ENCODE measurements around the gene DCTPP1.
A peak's percentile ranks its signal among the peaks of the same experiment; 100 is the strongest.

Gene DCTPP1

DNA sequence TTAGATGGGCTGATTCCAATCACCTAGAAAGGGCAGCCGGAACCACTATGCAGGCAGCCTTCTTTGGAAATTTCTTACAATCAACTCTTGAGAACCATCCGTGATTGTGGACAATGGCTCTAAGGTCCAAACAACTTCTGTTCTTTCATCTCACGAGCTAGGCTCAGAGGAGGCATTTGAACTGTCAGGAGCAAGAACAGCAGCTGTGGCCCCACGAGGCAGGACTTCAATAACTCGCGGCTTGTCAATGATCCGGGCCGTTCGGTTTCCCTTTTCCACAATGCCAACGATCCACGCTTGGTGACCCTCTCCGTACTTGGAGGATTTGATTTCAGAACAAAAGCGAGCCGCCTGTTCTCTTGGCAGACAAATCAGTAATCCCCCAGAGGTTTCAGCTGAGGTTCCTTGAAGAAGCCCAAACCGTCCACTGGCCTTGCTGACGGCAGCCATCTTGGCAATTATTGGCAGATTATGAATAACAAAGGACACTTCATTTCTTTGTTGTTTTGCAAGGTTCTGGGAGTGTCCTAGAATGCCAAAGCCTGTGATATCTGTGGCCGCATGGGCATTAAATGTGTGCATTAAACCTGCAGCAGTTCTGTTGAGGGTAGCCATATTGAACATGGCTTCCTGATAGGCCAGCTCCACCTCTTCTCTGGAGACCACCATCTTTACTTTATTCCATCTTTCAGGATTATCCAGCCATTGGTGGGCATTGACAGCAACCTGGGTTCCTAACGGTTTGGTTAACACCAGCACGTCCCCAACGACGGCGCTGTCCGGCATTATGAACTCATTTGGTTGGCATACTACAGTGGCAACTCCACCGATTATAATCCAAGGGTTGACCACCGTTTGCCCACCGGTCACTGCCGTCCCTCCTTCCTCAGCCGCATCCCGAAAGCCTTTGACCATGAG is 14.7 kb upstream of the DCTPP1 start:
- TF ChIP-seq, protein P1, sequence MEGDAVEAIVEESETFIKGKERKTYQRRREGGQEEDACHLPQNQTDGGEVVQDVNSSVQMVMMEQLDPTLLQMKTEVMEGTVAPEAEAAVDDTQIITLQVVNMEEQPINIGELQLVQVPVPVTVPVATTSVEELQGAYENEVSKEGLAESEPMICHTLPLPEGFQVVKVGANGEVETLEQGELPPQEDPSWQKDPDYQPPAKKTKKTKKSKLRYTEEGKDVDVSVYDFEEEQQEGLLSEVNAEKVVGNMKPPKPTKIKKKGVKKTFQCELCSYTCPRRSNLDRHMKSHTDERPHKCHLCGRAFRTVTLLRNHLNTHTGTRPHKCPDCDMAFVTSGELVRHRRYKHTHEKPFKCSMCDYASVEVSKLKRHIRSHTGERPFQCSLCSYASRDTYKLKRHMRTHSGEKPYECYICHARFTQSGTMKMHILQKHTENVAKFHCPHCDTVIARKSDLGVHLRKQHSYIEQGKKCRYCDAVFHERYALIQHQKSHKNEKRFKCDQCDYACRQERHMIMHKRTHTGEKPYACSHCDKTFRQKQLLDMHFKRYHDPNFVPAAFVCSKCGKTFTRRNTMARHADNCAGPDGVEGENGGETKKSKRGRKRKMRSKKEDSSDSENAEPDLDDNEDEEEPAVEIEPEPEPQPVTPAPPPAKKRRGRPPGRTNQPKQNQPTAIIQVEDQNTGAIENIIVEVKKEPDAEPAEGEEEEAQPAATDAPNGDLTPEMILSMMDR (IDR thresholded peaks at IDR 0.05; ENCODE audit: insufficient read depth, low read length, poor library complexity, severe bottlenecking): no peak
- Histone ChIP-seq H3K36me3 (ENCODE audit: control insufficient read depth, insufficient read depth, low read length) (peaks cover 1% of the 10 kb centered on the region), H3K4me3 (replicated peaks; ENCODE audit: low read depth, low read length) (peak overlapping the region; percentile 92), H3K27me3 (replicated peaks; ENCODE audit: control insufficient read depth, insufficient read depth, low read length) (no peaks in the 10 kb centered on the region)
- DNase-seq (ENCODE audit: extremely low read depth, insufficient read length): no peak

DNA sequence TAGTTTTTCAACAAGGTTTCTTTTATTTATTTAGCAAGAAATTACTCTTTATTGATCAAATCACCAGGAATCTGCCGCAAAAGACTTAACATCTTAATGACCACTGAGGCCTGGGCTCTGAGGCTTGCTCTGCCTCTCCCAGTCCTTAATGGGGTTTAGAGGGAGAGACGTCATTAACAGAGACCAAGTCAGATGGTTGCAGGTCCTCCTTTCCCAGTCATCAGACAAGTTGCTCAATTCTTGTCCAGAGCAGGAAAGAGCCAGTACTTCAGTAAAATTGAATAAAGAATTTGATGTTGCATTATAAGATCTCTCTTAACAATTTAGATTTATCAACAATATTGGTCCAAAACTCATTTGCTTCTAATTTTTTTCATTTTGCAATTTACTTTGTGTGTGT is 13.8 kb upstream of the DCTPP1 start:
- H3K27me3 ChIP-seq (replicated peaks; ENCODE audit: control insufficient read depth, insufficient read depth, low read length): no peaks in the 10 kb centered on the region
- DNase-seq (ENCODE audit: extremely low read depth, insufficient read length): no peak
- no peak overlapping the region for H3K4me3 ChIP-seq (replicated peaks; ENCODE audit: low read depth, low read length)
- peaks cover 1% of the 10 kb centered on the region for H3K36me3 ChIP-seq (ENCODE audit: control insufficient read depth, insufficient read depth, low read length)
- TF ChIP-seq, protein P1 (IDR thresholded peaks at IDR 0.05; ENCODE audit: insufficient read depth, low read length, poor library complexity, severe bottlenecking): no peak

DNA sequence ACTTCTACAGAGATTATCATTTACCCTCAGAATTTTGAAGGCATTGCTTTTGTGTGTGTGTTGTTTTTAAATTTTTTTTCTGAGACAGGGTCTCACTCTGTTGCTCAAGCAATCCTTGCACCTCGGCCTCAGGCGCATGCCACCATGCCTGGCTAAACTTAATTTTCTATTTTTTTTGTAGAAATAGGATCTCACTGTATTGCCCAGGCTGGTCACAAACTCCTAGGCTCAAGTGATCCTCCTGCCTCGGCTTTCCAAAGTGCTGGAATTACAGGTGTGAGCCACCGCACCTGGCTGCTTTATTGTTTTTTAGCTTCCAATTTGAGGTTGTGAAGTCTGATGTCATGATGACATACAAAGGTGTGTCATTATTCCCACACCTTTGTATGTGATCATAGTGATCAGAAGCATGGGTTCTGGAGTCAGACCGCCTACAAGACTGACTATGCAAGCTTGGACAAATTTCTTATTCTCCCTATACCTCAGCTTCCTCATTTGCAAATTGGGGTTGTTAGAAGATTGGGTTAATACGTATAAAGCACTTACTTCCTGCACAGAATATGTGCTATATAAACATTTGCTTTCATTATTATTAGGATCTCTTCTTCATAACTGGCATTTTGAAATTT is 10.0 kb upstream of the DCTPP1 start:
- peaks cover 1% of the 10 kb centered on the region for H3K36me3 ChIP-seq (ENCODE audit: control insufficient read depth, insufficient read depth, low read length)
- TF ChIP-seq, protein P1 (IDR thresholded peaks at IDR 0.05; ENCODE audit: insufficient read depth, low read length, poor library complexity, severe bottlenecking): no peak
- no peak overlapping the region for H3K4me3 ChIP-seq (replicated peaks; ENCODE audit: low read depth, low read length)
- no peak for DNase-seq (ENCODE audit: extremely low read depth, insufficient read length)
- H3K27me3 ChIP-seq (replicated peaks; ENCODE audit: control insufficient read depth, insufficient read depth, low read length): no peaks in the 10 kb centered on the region

DNA sequence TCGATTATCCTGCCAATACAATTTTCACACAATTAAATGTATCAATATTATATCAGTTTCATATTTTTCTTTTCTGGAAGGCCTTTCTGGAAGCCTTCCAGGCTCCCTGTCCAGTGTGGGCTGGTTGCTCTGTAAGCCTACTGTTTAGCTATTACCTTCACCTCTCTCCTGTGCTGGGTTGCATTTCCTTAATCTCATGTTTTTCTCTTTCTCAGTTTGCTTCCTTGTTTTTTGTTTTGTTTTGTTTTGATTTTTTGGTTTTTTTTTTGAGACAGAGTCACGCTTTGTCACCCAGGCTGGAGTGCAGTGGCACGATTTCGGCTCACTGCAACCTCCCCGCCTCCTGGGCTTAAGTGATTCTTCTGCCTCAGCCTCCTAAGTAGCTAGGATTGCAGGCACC is 9.0 kb upstream of the DCTPP1 start:
- Histone ChIP-seq H3K27me3 (replicated peaks; ENCODE audit: control insufficient read depth, insufficient read depth, low read length) (no peaks in the 10 kb centered on the region), H3K36me3 (ENCODE audit: control insufficient read depth, insufficient read depth, low read length) (peaks cover 1% of the 10 kb centered on the region), H3K4me3 (replicated peaks; ENCODE audit: low read depth, low read length) (no peak overlapping the region)
- TF ChIP-seq, protein P1 (IDR thresholded peaks at IDR 0.05; ENCODE audit: insufficient read depth, low read length, poor library complexity, severe bottlenecking): no peak
- no peak for DNase-seq (ENCODE audit: extremely low read depth, insufficient read length)

DNA sequence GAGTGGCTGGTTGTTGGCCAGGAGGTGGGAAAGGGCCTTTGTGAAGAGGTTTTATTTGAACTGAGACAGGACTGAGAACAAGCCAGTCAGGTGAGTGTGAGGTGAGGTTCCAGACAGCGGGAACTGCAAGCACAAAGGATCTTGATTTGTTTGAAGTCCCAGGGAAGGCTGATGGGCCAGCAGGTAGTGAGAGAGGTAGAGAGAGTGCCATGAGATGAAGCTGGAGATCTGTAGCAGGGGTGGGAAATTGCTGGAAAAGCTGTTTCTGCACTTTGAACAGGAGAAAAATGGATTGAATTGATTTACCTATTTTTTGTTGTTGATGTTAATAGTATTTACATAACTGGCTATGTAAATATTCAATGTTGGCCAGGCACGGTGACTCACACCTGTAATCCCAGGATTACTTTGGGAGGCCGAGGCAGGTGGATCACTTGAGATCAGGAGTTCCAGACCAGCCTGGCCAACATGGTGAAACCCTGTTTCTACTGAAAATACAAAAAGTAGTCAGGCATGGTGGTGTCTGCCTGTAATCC is 7.7 kb upstream of the DCTPP1 start:
- DNase-seq (ENCODE audit: extremely low read depth, insufficient read length): no peak
- Histone ChIP-seq H3K27me3 (replicated peaks; ENCODE audit: control insufficient read depth, insufficient read depth, low read length) (no peaks in the 10 kb centered on the region), H3K36me3 (ENCODE audit: control insufficient read depth, insufficient read depth, low read length) (no peaks in the 10 kb centered on the region; the same call in 1 of the 2 replicates), H3K4me3 (replicated peaks; ENCODE audit: low read depth, low read length) (no peak overlapping the region)
- TF ChIP-seq, protein P1 (IDR thresholded peaks at IDR 0.05; ENCODE audit: insufficient read depth, low read length, poor library complexity, severe bottlenecking): no peak
